LNCaP clone FGC (cell line): ENCODE results near the gene ITPK1.
"Not testable (repeated sequence)": the region's sequence is repeated elsewhere in the genome, so short reads cannot be mapped to it uniquely, and the experiment has no call there.

Source experiments
- DNase-seq: peaks from one replicate; pipeline ENCODE4 v3.0.0-alpha.2; 2011; ENCODE audit warnings: low read depth
- H3K4me3 ChIP-seq: 2 replicates; pipeline ENCODE4 v1.5.1; 2011; ENCODE audit warnings: mild to moderate bottlenecking, low read depth, low read length, control low read depth
- CTCF ChIP-seq: IDR thresholded peaks from 2 replicates; pipeline ENCODE4 v1.5.1; 2012; ENCODE audit warnings: mild to moderate bottlenecking; ENCODE audit not compliant: control insufficient read depth, insufficient read depth; ENCODE audit errors: extremely low read depth

The ITPK1 gene

GRCh38 chr14:93064411-93065271 is 51.1 kb downstream of the ITPK1 start:
- H3K4me3 ChIP-seq = no peak overlapping the region
- TF ChIP-seq CTCF = no peak
- DNase-seq = no peak

GRCh38 chr14:93063393-93063792 is 52.3 kb downstream of the ITPK1 start:
- DNase-seq = no peak
- TF ChIP-seq CTCF = no peak
- no peak overlapping the region for H3K4me3 ChIP-seq

- DNase-seq = no peak
- H3K4me3 ChIP-seq = no peak overlapping the region
- no peak for TF ChIP-seq CTCF
These were observed 52.8 kb downstream of the ITPK1 start for GRCh38 chr14:93062890-93063289.

- H3K4me3 ChIP-seq, DNase-seq: not testable (repeated sequence)
These were observed 53.7 kb downstream of the ITPK1 start for GRCh38 chr14:93062013-93062412.

- TF ChIP-seq CTCF = no peak
- H3K4me3 ChIP-seq = no peak overlapping the region
- DNase-seq = no peak
These were observed 54.2 kb downstream of the ITPK1 start for GRCh38 chr14:93061380-93062012.

- no peak overlapping the region for H3K4me3 ChIP-seq
- DNase-seq = no peak
- TF ChIP-seq CTCF = no peak
These were observed 54.9 kb downstream of the ITPK1 start for GRCh38 chr14:93060841-93061240.

GRCh38 chr14:93059917-93060545 is 55.7 kb downstream of the ITPK1 start:
- no peak for DNase-seq
- TF ChIP-seq CTCF = no peak
- no peak overlapping the region for H3K4me3 ChIP-seq
